ENCODE data around the gene THSD4.

Gene THSD4

GRCh38 chr15:71220828-71221227 lies 105.6 kb downstream of the THSD4 start:
- DNase-seq (ENCODE audit: low spot score), result no peak
- FAIRE-seq, result no peak

- FAIRE-seq (no peak), DNase-seq (ENCODE audit: low spot score) (no peak)
Measured at GRCh38 chr15:71221417-71221816, 106.1 kb downstream of the THSD4 start.

GRCh38 chr15:71223516-71223915 lies 108.2 kb downstream of the THSD4 start:
- no peak for DNase-seq (ENCODE audit: low spot score)
- FAIRE-seq, result no peak

- FAIRE-seq (no peak), DNase-seq (ENCODE audit: low spot score) (no peak)
Measured at GRCh38 chr15:71224024-71224423, 108.8 kb downstream of the THSD4 start.

- no peak for DNase-seq (ENCODE audit: low spot score)
- no peak for FAIRE-seq
Measured at GRCh38 chr15:71225851-71226250, 110.6 kb downstream of the THSD4 start.

- no peak for FAIRE-seq
- no peak for DNase-seq (ENCODE audit: low spot score)
Measured at GRCh38 chr15:71226536-71227455, 111.5 kb downstream of the THSD4 start.

- no peak for FAIRE-seq
- DNase-seq (ENCODE audit: low spot score), result no peak
Measured at GRCh38 chr15:71228403-71228802, 113.1 kb downstream of the THSD4 start.

GRCh38 chr15:71230303-71230702 lies 115.0 kb downstream of the THSD4 start:
- FAIRE-seq (no peak), DNase-seq (ENCODE audit: low spot score) (no peak)

- no peak for DNase-seq (ENCODE audit: low spot score)
- FAIRE-seq, result no peak
Measured at GRCh38 chr15:71231758-71232157, 116.5 kb downstream of the THSD4 start.

GRCh38 chr15:71232411-71232810 lies 117.1 kb downstream of the THSD4 start:
- DNase-seq (ENCODE audit: low spot score) (no peak), FAIRE-seq (no peak)

GRCh38 chr15:71237456-71238188 lies 122.4 kb downstream of the THSD4 start:
- FAIRE-seq (peak; percentile 85), DNase-seq (ENCODE audit: low spot score) (peak; percentile 93)

- DNase-seq (ENCODE audit: low spot score) (no peak), FAIRE-seq (no peak)
Measured at GRCh38 chr15:71238926-71239325, 123.7 kb downstream of the THSD4 start.

- FAIRE-seq, result no peak
- no peak for DNase-seq (ENCODE audit: low spot score)
Measured at GRCh38 chr15:71239592-71240364, 124.5 kb downstream of the THSD4 start.

- DNase-seq (ENCODE audit: low spot score) (no peak), FAIRE-seq (no peak)
Measured at GRCh38 chr15:71242292-71242691, 127.0 kb downstream of the THSD4 start.

- FAIRE-seq (no peak), DNase-seq (ENCODE audit: low spot score) (no peak)
Measured at GRCh38 chr15:71244250-71244649, 129.0 kb downstream of the THSD4 start.

- DNase-seq (ENCODE audit: low spot score) (no peak), FAIRE-seq (no peak)
Measured at GRCh38 chr15:71245588-71245987, 130.3 kb downstream of the THSD4 start.

GRCh38 chr15:71248386-71248785 lies 133.1 kb downstream of the THSD4 start:
- DNase-seq (ENCODE audit: low spot score), result no peak
- FAIRE-seq, result no peak

GRCh38 chr15:71249986-71250385 lies 134.7 kb downstream of the THSD4 start:
- no peak for FAIRE-seq

GRCh38 chr15:71250936-71251583 lies 135.8 kb downstream of the THSD4 start:
- FAIRE-seq (no peak), DNase-seq (ENCODE audit: low spot score) (no peak)

More at GRCh38 chr15:71249986-71250385, 134.7 kb downstream of the THSD4 start:
- no peak for DNase-seq (ENCODE audit: low spot score)

- FAIRE-seq, result no peak
- DNase-seq (ENCODE audit: low spot score), result peak; percentile 16
Measured at GRCh38 chr15:71251584-71252043, 136.3 kb downstream of the THSD4 start.

Measured in RCC 7860 (cell line).